WTC11 (cell line): ENCODE results near the gene ZNF142. TPM values are rescaled to one million over a fixed set of nuclear protein-coding genes. Genes with fewer than 3 reads are reported as not detected.

ENCODE experiments used
- ATAC-seq: fragments of 200-7000 bp; cut with Tn5 transposase; 2 replicates; pipeline ENCODE4 v1.10.0; 2021; ENCODE audit warnings: mild to moderate bottlenecking, moderate library complexity
- CTCF ChIA-PET: fragments of 300-600 bp; sonication (Branson Sonifier 250); formaldehyde crosslinking; loops from one replicate; lab custom pipeline; 2021; ENCODE audit warnings: antibody characterized with exemption; lab: Charles Lee
- POLR2A ChIA-PET: fragments of 350-600 bp; sonication (Branson Sonifier 250); formaldehyde crosslinking; loops from one replicate; lab custom pipeline; 2021; ENCODE audit warnings: antibody characterized with exemption; lab: Charles Lee
- DNase-seq: peaks from one replicate; pipeline ENCODE4 v3.0.0; 2021; ENCODE audit warnings: low spot score
- H3K27ac Mint-ChIP-seq: 2 replicates; pipeline ENCODE4 v1.8.0; 2021; ENCODE audit warnings: mixed read lengths
- H3K27me3 Mint-ChIP-seq: 2 replicates; pipeline ENCODE4 v1.8.0; 2021; ENCODE audit warnings: low read depth, mild to moderate bottlenecking, moderate library complexity, mixed read lengths
- H3K36me3 Mint-ChIP-seq: 2 replicates; pipeline ENCODE4 v1.8.0; 2021; ENCODE audit warnings: mixed read lengths
- H3K4me1 Mint-ChIP-seq: 2 replicates; pipeline ENCODE4 v1.8.0; 2022; ENCODE audit warnings: mixed read lengths
- H3K4me3 Mint-ChIP-seq: 2 replicates; pipeline ENCODE4 v1.8.0; 2021; ENCODE audit warnings: mild to moderate bottlenecking, moderate library complexity, mixed read lengths
- H3K9me3 Mint-ChIP-seq: 2 replicates; pipeline ENCODE4 v1.8.0; 2021; ENCODE audit warnings: mixed read lengths
- CREB1 ChIP-seq: sonication (generic); formaldehyde crosslinking; IDR thresholded peaks from 2 replicates; pipeline ENCODE4 v1.8.0; 2023; ENCODE audit warnings: mild to moderate bottlenecking, missing genetic modification reagents
- ETV6 ChIP-seq: sonication (generic); formaldehyde crosslinking; IDR thresholded peaks from 2 replicates; pipeline ENCODE4 v1.8.1; 2022; ENCODE audit warnings: mild to moderate bottlenecking, missing genetic modification reagents
- GABPB1 ChIP-seq: sonication (generic); formaldehyde crosslinking; IDR thresholded peaks from 2 replicates; pipeline ENCODE4 v1.8.1; 2023; ENCODE audit warnings: mild to moderate bottlenecking, missing genetic modification reagents
- MXD4 ChIP-seq: fragments of 250-450 bp; sonication (Bioruptor Pico); IDR thresholded peaks from 2 replicates; pipeline ENCODE4 v1.8.0; 2021; ENCODE audit warnings: mild to moderate bottlenecking, moderate library complexity, borderline replicate concordance
- SP1 ChIP-seq: sonication (generic); formaldehyde crosslinking; conservative IDR thresholded peaks from 2 replicates; pipeline ENCODE4 v1.8.1; 2022; ENCODE audit warnings: missing genetic modification reagents
- TEAD4 ChIP-seq: sonication (generic); formaldehyde crosslinking; IDR thresholded peaks from 2 replicates; pipeline ENCODE4 v1.8.0; 2022; ENCODE audit warnings: mild to moderate bottlenecking, missing genetic modification reagents
- ZNF232 ChIP-seq: sonication (generic); formaldehyde crosslinking; IDR thresholded peaks from 2 replicates; pipeline ENCODE4 v1.8.0; 2022; ENCODE audit warnings: mild to moderate bottlenecking, missing genetic modification reagents
- ZNF671 ChIP-seq: fragments of 250-450 bp; sonication (Bioruptor Pico); IDR thresholded peaks from 2 replicates; pipeline ENCODE4 v1.8.0; 2021; ENCODE audit warnings: mild to moderate bottlenecking
- total RNA-seq: library from RNA; stranded (reverse); gene quantifications from 3 replicates; pipeline ENCODE4 v1.2.3, GENCODE V29; 2021
- TF ChIP-seq, protein P1 (sequence below): sonication (generic); formaldehyde crosslinking; conservative IDR thresholded peaks from 2 replicates; pipeline ENCODE4 v1.8.1; 2023; ENCODE audit warnings: mild to moderate bottlenecking, low read depth, missing genetic modification reagents, moderate library complexity
- TF ChIP-seq, protein P2 (sequence below): sonication (generic); formaldehyde crosslinking; IDR thresholded peaks from 2 replicates; pipeline ENCODE4 v1.8.0; 2023; ENCODE audit warnings: mild to moderate bottlenecking, missing genetic modification reagents
- TF ChIP-seq, protein P3 (sequence below): fragments of 250-450 bp; sonication (Bioruptor Pico); IDR thresholded peaks from 2 replicates; pipeline ENCODE4 v1.9.0; 2021; ENCODE audit warnings: mild to moderate bottlenecking, borderline replicate concordance
- TF ChIP-seq, protein P4 (sequence below): sonication (generic); formaldehyde crosslinking; IDR thresholded peaks from 2 replicates; pipeline ENCODE4 v1.8.1; 2023; ENCODE audit warnings: mild to moderate bottlenecking, missing genetic modification reagents, borderline replicate concordance
- TF ChIP-seq, protein P5 (sequence below): sonication (generic); formaldehyde crosslinking; IDR thresholded peaks from 2 replicates; pipeline ENCODE4 v1.8.0; 2022; ENCODE audit warnings: mild to moderate bottlenecking, missing genetic modification reagents
- TF ChIP-seq, protein P6 (sequence below): fragments of 250-450 bp; sonication (Bioruptor Pico); IDR thresholded peaks from 2 replicates; pipeline ENCODE4 v1.9.0; 2021; ENCODE audit warnings: mild to moderate bottlenecking
- TF ChIP-seq, protein P7 (sequence below): sonication (generic); formaldehyde crosslinking; IDR thresholded peaks from 2 replicates; pipeline ENCODE4 v1.8.1; 2023; ENCODE audit warnings: mild to moderate bottlenecking, missing genetic modification reagents, moderate library complexity

ZNF142 gene
- total RNA-seq, 1 experiment from 2014 or later = 33.5 TPM

DNA sequence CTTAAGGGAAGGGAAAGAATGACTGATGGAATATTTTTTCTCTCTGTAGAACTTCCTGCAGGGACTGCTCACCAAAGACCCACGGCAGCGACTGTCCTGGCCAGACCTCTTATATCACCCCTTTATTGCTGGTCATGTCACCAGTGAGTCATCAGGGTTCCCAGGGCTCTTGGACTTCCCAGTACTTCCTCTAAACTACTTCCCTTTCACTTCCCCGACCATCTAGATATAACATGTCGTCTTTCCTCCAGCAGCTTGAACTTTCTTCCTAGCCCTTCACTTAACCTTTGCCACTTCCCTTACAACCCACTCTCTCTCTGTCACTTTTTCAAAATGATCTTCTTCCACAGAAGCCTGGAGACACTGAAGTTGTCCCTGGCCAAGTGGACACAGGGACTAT lies 19.7 kb upstream of the ZNF142 start (continued):
- TF ChIP-seq TEAD4 (CRISPR knock-in tag) = no peak
- no peak for TF ChIP-seq ETV6 (CRISPR knock-in tag)
- TF ChIP-seq, protein P1, sequence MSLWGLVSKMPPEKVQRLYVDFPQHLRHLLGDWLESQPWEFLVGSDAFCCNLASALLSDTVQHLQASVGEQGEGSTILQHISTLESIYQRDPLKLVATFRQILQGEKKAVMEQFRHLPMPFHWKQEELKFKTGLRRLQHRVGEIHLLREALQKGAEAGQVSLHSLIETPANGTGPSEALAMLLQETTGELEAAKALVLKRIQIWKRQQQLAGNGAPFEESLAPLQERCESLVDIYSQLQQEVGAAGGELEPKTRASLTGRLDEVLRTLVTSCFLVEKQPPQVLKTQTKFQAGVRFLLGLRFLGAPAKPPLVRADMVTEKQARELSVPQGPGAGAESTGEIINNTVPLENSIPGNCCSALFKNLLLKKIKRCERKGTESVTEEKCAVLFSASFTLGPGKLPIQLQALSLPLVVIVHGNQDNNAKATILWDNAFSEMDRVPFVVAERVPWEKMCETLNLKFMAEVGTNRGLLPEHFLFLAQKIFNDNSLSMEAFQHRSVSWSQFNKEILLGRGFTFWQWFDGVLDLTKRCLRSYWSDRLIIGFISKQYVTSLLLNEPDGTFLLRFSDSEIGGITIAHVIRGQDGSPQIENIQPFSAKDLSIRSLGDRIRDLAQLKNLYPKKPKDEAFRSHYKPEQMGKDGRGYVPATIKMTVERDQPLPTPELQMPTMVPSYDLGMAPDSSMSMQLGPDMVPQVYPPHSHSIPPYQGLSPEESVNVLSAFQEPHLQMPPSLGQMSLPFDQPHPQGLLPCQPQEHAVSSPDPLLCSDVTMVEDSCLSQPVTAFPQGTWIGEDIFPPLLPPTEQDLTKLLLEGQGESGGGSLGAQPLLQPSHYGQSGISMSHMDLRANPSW = no peak
- TF ChIP-seq, protein P2, sequence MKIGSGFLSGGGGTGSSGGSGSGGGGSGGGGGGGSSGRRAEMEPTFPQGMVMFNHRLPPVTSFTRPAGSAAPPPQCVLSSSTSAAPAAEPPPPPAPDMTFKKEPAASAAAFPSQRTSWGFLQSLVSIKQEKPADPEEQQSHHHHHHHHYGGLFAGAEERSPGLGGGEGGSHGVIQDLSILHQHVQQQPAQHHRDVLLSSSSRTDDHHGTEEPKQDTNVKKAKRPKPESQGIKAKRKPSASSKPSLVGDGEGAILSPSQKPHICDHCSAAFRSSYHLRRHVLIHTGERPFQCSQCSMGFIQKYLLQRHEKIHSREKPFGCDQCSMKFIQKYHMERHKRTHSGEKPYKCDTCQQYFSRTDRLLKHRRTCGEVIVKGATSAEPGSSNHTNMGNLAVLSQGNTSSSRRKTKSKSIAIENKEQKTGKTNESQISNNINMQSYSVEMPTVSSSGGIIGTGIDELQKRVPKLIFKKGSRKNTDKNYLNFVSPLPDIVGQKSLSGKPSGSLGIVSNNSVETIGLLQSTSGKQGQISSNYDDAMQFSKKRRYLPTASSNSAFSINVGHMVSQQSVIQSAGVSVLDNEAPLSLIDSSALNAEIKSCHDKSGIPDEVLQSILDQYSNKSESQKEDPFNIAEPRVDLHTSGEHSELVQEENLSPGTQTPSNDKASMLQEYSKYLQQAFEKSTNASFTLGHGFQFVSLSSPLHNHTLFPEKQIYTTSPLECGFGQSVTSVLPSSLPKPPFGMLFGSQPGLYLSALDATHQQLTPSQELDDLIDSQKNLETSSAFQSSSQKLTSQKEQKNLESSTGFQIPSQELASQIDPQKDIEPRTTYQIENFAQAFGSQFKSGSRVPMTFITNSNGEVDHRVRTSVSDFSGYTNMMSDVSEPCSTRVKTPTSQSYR (CRISPR knock-in tag) = no peak
- TF ChIP-seq, protein P3, sequence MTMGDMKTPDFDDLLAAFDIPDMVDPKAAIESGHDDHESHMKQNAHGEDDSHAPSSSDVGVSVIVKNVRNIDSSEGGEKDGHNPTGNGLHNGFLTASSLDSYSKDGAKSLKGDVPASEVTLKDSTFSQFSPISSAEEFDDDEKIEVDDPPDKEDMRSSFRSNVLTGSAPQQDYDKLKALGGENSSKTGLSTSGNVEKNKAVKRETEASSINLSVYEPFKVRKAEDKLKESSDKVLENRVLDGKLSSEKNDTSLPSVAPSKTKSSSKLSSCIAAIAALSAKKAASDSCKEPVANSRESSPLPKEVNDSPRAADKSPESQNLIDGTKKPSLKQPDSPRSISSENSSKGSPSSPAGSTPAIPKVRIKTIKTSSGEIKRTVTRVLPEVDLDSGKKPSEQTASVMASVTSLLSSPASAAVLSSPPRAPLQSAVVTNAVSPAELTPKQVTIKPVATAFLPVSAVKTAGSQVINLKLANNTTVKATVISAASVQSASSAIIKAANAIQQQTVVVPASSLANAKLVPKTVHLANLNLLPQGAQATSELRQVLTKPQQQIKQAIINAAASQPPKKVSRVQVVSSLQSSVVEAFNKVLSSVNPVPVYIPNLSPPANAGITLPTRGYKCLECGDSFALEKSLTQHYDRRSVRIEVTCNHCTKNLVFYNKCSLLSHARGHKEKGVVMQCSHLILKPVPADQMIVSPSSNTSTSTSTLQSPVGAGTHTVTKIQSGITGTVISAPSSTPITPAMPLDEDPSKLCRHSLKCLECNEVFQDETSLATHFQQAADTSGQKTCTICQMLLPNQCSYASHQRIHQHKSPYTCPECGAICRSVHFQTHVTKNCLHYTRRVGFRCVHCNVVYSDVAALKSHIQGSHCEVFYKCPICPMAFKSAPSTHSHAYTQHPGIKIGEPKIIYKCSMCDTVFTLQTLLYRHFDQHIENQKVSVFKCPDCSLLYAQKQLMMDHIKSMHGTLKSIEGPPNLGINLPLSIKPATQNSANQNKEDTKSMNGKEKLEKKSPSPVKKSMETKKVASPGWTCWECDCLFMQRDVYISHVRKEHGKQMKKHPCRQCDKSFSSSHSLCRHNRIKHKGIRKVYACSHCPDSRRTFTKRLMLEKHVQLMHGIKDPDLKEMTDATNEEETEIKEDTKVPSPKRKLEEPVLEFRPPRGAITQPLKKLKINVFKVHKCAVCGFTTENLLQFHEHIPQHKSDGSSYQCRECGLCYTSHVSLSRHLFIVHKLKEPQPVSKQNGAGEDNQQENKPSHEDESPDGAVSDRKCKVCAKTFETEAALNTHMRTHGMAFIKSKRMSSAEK (CRISPR knock-in tag) = no peak
- TF ChIP-seq GABPB1 (CRISPR knock-in tag) = no peak

DNA sequence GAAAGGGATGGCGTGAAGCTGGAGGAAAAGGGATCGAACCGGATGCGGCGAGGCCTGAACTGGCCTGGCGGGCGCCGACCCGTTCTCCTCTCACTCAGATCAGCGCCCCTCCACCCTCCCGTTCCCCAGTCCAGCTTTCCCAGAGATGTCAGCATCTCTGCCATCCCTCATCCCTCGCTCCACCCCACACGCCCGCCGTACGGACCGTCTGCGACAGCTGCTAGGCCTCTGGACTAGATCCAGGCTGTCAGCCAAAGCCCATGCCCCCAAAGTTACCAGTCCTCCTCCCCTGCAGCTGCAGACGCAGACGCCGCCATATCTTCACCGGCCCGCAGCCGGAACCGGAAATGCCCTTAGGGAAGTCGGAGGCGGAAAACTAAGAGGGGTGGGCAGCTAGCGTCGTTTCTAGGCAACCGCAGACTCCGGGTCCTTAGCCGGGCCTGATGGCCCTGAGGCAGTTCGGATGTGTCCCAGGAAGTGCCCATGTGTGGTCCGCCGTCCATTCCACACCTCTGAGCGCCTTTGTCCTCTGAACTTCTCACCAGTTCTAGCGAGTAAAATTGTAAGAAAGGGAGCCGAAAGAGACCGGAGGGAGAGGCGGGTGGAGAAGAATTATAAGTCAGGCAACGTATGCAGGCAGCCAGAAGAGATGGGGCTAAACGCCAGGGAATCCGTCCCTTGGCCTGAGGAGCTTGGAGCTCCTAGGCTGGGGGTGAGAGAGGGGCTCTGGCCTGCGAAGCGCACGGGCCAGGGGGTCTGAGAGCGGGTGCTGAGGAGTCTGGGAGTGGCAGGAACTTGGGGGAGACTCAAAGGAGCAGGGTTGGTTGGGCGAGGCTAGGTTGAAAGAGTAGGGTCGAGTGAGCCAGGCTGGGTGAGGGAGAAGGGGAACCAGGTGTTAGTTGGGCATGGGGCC lies 12.5 kb upstream of the ZNF142 start, which contains the start of the genes RNF25 and STK36:
Gene RNF25 (minus strand): TSS at position 349 of the 913 bp plus-strand sequence. CDS start 32 bp downstream, at position 317.
Gene STK36 (plus strand): TSS at position 433 of the 913 bp plus-strand sequence. CDS start 744 bp downstream, outside the sequence.
- no peaks in the 10 kb centered on the region for H3K27me3 Mint-ChIP-seq
- peaks cover 20% of the 10 kb centered on the region for H3K36me3 Mint-ChIP-seq
- H3K27ac Mint-ChIP-seq = peak within 1 kb of the TSS; percentile 93
- H3K4me3 Mint-ChIP-seq = peak within 1 kb of the TSS; percentile 98
- ATAC-seq (peak; percentile 96), DNase-seq (peak; percentile 85)
- H3K9me3 Mint-ChIP-seq = no peaks in the 10 kb centered on the region
- H3K4me1 Mint-ChIP-seq = peaks cover 13% of the 10 kb centered on the region
- POLR2A ChIA-PET = interaction anchor here (0.5 to 2.0 kb wide), 5 partner anchors 13 to 923 kb away, joined by 3 to 24 read pairs (median 4); partner anchors contain the start of genes BCS1L, USP37 and ZNF142
- CTCF ChIA-PET = interaction anchor here (0.7 to 2.8 kb wide), 6 partner anchors 13 to 358 kb away, joined by 3 to 19 read pairs (median 12); partner anchors contain the start of genes BCS1L, TTLL4 and ZNF142
- TF ChIP-seq CREB1 (0 out of 2 replicates have a peak, but pooled peaks have one; percentile 11), SP1 (0 out of 2 replicates have a peak, but pooled peaks have one; percentile 38), ZNF671 (CRISPR knock-in tag) (no peak), MXD4 (no peak), ETV6 (CRISPR knock-in tag) (peak; percentile 79; the same call in 1 of the 2 replicates), ZNF232 (CRISPR knock-in tag) (0 out of 2 replicates have a peak, but pooled peaks have one; percentile 36)
- TF ChIP-seq, protein P4, sequence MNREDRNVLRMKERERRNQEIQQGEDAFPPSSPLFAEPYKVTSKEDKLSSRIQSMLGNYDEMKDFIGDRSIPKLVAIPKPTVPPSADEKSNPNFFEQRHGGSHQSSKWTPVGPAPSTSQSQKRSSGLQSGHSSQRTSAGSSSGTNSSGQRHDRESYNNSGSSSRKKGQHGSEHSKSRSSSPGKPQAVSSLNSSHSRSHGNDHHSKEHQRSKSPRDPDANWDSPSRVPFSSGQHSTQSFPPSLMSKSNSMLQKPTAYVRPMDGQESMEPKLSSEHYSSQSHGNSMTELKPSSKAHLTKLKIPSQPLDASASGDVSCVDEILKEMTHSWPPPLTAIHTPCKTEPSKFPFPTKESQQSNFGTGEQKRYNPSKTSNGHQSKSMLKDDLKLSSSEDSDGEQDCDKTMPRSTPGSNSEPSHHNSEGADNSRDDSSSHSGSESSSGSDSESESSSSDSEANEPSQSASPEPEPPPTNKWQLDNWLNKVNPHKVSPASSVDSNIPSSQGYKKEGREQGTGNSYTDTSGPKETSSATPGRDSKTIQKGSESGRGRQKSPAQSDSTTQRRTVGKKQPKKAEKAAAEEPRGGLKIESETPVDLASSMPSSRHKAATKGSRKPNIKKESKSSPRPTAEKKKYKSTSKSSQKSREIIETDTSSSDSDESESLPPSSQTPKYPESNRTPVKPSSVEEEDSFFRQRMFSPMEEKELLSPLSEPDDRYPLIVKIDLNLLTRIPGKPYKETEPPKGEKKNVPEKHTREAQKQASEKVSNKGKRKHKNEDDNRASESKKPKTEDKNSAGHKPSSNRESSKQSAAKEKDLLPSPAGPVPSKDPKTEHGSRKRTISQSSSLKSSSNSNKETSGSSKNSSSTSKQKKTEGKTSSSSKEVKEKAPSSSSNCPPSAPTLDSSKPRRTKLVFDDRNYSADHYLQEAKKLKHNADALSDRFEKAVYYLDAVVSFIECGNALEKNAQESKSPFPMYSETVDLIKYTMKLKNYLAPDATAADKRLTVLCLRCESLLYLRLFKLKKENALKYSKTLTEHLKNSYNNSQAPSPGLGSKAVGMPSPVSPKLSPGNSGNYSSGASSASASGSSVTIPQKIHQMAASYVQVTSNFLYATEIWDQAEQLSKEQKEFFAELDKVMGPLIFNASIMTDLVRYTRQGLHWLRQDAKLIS (CRISPR knock-in tag) = 0 out of 2 replicates have a peak, but pooled peaks have one; percentile 25
- TF ChIP-seq, protein P5, sequence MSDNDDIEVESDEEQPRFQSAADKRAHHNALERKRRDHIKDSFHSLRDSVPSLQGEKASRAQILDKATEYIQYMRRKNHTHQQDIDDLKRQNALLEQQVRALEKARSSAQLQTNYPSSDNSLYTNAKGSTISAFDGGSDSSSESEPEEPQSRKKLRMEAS (CRISPR knock-in tag) = peak; percentile 74
- TF ChIP-seq, protein P6, sequence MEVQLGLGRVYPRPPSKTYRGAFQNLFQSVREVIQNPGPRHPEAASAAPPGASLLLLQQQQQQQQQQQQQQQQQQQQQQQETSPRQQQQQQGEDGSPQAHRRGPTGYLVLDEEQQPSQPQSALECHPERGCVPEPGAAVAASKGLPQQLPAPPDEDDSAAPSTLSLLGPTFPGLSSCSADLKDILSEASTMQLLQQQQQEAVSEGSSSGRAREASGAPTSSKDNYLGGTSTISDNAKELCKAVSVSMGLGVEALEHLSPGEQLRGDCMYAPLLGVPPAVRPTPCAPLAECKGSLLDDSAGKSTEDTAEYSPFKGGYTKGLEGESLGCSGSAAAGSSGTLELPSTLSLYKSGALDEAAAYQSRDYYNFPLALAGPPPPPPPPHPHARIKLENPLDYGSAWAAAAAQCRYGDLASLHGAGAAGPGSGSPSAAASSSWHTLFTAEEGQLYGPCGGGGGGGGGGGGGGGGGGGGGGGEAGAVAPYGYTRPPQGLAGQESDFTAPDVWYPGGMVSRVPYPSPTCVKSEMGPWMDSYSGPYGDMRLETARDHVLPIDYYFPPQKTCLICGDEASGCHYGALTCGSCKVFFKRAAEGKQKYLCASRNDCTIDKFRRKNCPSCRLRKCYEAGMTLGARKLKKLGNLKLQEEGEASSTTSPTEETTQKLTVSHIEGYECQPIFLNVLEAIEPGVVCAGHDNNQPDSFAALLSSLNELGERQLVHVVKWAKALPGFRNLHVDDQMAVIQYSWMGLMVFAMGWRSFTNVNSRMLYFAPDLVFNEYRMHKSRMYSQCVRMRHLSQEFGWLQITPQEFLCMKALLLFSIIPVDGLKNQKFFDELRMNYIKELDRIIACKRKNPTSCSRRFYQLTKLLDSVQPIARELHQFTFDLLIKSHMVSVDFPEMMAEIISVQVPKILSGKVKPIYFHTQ = no peak
- TF ChIP-seq, protein P7, sequence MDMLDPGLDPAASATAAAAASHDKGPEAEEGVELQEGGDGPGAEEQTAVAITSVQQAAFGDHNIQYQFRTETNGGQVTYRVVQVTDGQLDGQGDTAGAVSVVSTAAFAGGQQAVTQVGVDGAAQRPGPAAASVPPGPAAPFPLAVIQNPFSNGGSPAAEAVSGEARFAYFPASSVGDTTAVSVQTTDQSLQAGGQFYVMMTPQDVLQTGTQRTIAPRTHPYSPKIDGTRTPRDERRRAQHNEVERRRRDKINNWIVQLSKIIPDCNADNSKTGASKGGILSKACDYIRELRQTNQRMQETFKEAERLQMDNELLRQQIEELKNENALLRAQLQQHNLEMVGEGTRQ (CRISPR knock-in tag) = 0 out of 2 replicates have a peak, but pooled peaks have one; percentile 8
